HG02973 (cell line): ENCODE results near the gene BRIP1.

Experiments
- ATAC-seq: cut with Tn5 transposase; IDR thresholded peaks from one replicate; pipeline ENCODE4 v1.9.1; 2021; ENCODE audit warnings: moderate library complexity; ENCODE audit not compliant: unreplicated experiment

The BRIP1 gene

GRCh38 chr17:61642768-61643167, 220.6 kb downstream of the BRIP1 start:
- ATAC-seq = no peak

GRCh38 chr17:61641715-61642114, 221.6 kb downstream of the BRIP1 start:
- no peak for ATAC-seq

GRCh38 chr17:61641084-61641483, 222.2 kb downstream of the BRIP1 start:
- ATAC-seq = no peak

- no peak for ATAC-seq
Measured at GRCh38 chr17:61639818-61640217, 223.5 kb downstream of the BRIP1 start.

- no peak for ATAC-seq
Measured at GRCh38 chr17:61638087-61638486, 225.2 kb downstream of the BRIP1 start.

- no peak for ATAC-seq
Measured at GRCh38 chr17:61635913-61636432, 227.4 kb downstream of the BRIP1 start.

- ATAC-seq = no peak
Measured at GRCh38 chr17:61634942-61635538, 228.3 kb downstream of the BRIP1 start.

GRCh38 chr17:61634011-61634539, 229.3 kb downstream of the BRIP1 start:
- ATAC-seq = no peak

GRCh38 chr17:61632826-61633225, 230.5 kb downstream of the BRIP1 start:
- no peak for ATAC-seq

- no peak for ATAC-seq
Measured at GRCh38 chr17:61631800-61632199, 231.5 kb downstream of the BRIP1 start.
